Spleen (tissue), 11 donors: ENCODE measurements around the gene N4BP3. TPM values are rescaled to one million over a fixed set of nuclear protein-coding genes. Genes with fewer than 3 reads are reported as not detected.
A peak's percentile ranks its signal among the peaks of the same experiment; 100 is the strongest.

Experiments used
- DNase-seq: peaks from one replicate; pipeline ENCODE4 v3.0.0-alpha.2; 2020
- H3K27ac ChIP-seq, 8 donors: fragments of 200-600 bp; sonication (generic) in 7 of 8; 1 replicate in 4 of 8; 2 replicates in 4 of 8; pipeline versions ENCODE4 v1.5.0 to v1.8.0; 2016 to 2021; ENCODE audit warnings: inconsistent platforms in 4 of 8, mild to moderate bottlenecking in 4 of 8, moderate library complexity in 1 of 8
- H3K27me3 ChIP-seq, 7 donors: fragments of 200-600 bp; sonication (generic) in 6 of 7; replicated peaks in 1 of 7; 1 replicate in 4 of 7; 2 replicates in 3 of 7; pipeline versions ENCODE4 v1.5.0 to v1.8.0; 2016 to 2021; ENCODE audit warnings: inconsistent platforms in 3 of 7, mild to moderate bottlenecking in 1 of 7
- H3K36me3 ChIP-seq, 6 donors: fragments of 200-600 bp; sonication (generic) in 5 of 6; 1 replicate in 4 of 6; 2 replicates in 2 of 6; pipeline versions ENCODE4 v1.5.0 to v1.8.0; 2016 to 2021; ENCODE audit warnings: inconsistent platforms in 2 of 6
- H3K4me1 ChIP-seq, 6 donors: fragments of 200-600 bp; sonication (generic) in 5 of 6; 1 replicate in 3 of 6; 2 replicates in 3 of 6; pipeline versions ENCODE4 v1.5.0 to v1.8.0; 2016 to 2021; ENCODE audit warnings: inconsistent platforms in 3 of 6
- H3K4me3 ChIP-seq, 8 donors: fragments of 200-600 bp; sonication (generic) in 7 of 8; 1 replicate in 4 of 8; 2 replicates in 4 of 8; pipeline versions ENCODE4 v1.5.0 to v1.8.0; 2016 to 2021; ENCODE audit warnings: inconsistent platforms in 4 of 8, mild to moderate bottlenecking in 4 of 8, moderate library complexity in 2 of 8
- H3K9me3 ChIP-seq, 8 donors: fragments of 200-600 bp; sonication (generic) in 7 of 8; 1 replicate in 4 of 8; 2 replicates in 4 of 8; pipeline versions ENCODE4 v1.5.0 to v1.8.0; 2016 to 2021; ENCODE audit warnings: inconsistent platforms in 4 of 8
- CTCF ChIP-seq, 11 experiments: fragments of 200-600 bp in 7 of 11; fragments of 450-650 bp in 4 of 11; sonication (generic) in 4 of 11; IDR thresholded peaks in 8 of 11; conservative IDR thresholded peaks in 3 of 11; 1 replicate in 7 of 11; 2 replicates in 4 of 11; pipeline versions ENCODE4 v1.4.0 to v1.8.0; 2016 to 2021; ENCODE audit warnings: antibody characterized with exemption in 11 of 11, inconsistent platforms in 4 of 11, mild to moderate bottlenecking in 1 of 11
- POLR2A ChIP-seq, 3 donors: fragments of 450-650 bp; IDR thresholded peaks; one replicate each; pipeline ENCODE4 v1.5.1; 2017; ENCODE audit warnings: antibody characterized with exemption in 3 of 3, mild to moderate bottlenecking in 1 of 3
- POLR2AphosphoS5 ChIP-seq, 3 donors: sonication (generic); formaldehyde crosslinking; IDR thresholded peaks; one replicate each; pipeline ENCODE4 v1.5.1; 2017; ENCODE audit warnings: antibody characterized with exemption in 3 of 3
- WGBS, 5 donors: extraction: QIAGEN DNeasy Blood & Tissue Kit in 3 of 5; methylation state at CpG; one replicate each; pipeline versions ENCODE4 v1.1.5 to v1.1.7; 2013 to 2018; 5-methylcytosine and 5-hydroxymethylcytosine counted together
- intact Hi-C: fragments of 100-400 bp; cut with DNase I; formaldehyde crosslinking; loops from one replicate; pipeline ENCODE4 v1.15.0; 2023; ENCODE audit warnings: low total_unique reads
- polyA plus RNA-seq, 3 donors: library from polyadenylated mRNA; stranded (reverse); fragments of 200-250 nt; gene quantifications; one replicate each; pipeline ENCODE4 v1.2.1, GENCODE V29; 2013
- total RNA-seq, 7 donors: library from RNA; depleted of rRNA in 3 of 7; stranded (reverse); fragments of >200 nt in 3 of 7; fragmentation: NEBNext Ultra II Directional in 4 of 7; extraction: Animal tissue kit (Norgen Biotek cat#: 25700) in 4 of 7; gene quantifications; one replicate each; pipeline versions ENCODE4 v1.1.0 to v1.2.1, GENCODE V29; 2016 to 2021
- donor health status: healthy with polysubstance abuse.
- donor health status: DM: no; HTN: no; CAD: no; lungs with moderate emphysema.
- donor health status: DM: no; HTN: no; CAD: no.
- donor health status: Bipolar disorder and iron deficiency.
- donor health status: healthy.
- donor health status: DM: no; HTN: no; CAD: no.
- donor health status: DM: yes; HTN: yes; CAD: no.

Gene N4BP3
- total and polyA plus RNA-seq, 10 donors = 1.2 to 6.6 (median 3.5) TPM

- Histone ChIP-seq H3K9me3 (no peaks in the 10 kb centered on the region), H3K36me3 (peaks cover 0 to 29% (median 24%) of the 10 kb centered on the region in 6 donors), H3K4me3 (peak within 1 kb of the TSS; percentile 62 to 97 (median 91)), H3K27ac (peak within 1 kb of the TSS in 7 of 8 donors; percentile 29 to 87 (median 75)), H3K27me3 (no peaks in the 10 kb centered on the region), H3K4me1 (peaks cover 9 to 52% (median 26%) of the 10 kb centered on the region in 6 donors)
- intact Hi-C loops = no loop called here
- WGBS, 5 donors = 2 to 3% (median 2%) methylated on average over 53 to 68 of the region's 68 CpGs
- TF ChIP-seq CTCF (IDR thresholded peaks at IDR 0.05 in 8 of 11, conservative IDR thresholded peaks at IDR 0.05 in 3 of 11) = peak in 1 of 11 experiments; percentile 28
- peak; percentile 92 to 96 (median 93) for TF ChIP-seq POLR2AphosphoS5 (IDR thresholded peaks at IDR 0.05)
- no peak for TF ChIP-seq POLR2A (IDR thresholded peaks at IDR 0.05)
- DNase-seq = peak; percentile 99
Observed at GRCh38 chr5:178153530-178154340, 40.4 kb downstream of the N4BP3 start, which contains the start of gene NHP2. Gene NHP2, minus strand, starts transcription at chr5:178153885. Its CDS starts 68 bp downstream, at chr5:178153817.

- Histone ChIP-seq H3K36me3 (peaks cover 0 to 16% (median 10%) of the 10 kb centered on the region in 6 donors), H3K9me3 (no peaks in the 10 kb centered on the region), H3K27me3 (no peaks in the 10 kb centered on the region), H3K27ac (no peak overlapping the region), H3K4me3 (no peak overlapping the region), H3K4me1 (peaks cover 9 to 43% (median 26%) of the 10 kb centered on the region in 6 donors)
- 71 to 83% (median 77%) methylated on average over 8 of the region's 8 CpGs for WGBS, 5 donors
- intact Hi-C loops = no loop called here
- DNase-seq = no peak
- no peak for TF ChIP-seq CTCF (IDR thresholded peaks at IDR 0.05 in 8 of 11, conservative IDR thresholded peaks at IDR 0.05 in 3 of 11)
- TF ChIP-seq POLR2AphosphoS5 (IDR thresholded peaks at IDR 0.05) = no peak
- no peak for TF ChIP-seq POLR2A (IDR thresholded peaks at IDR 0.05)
Observed at GRCh38 chr5:178155065-178155464, 41.7 kb downstream of the N4BP3 start.

- no peaks in the 10 kb centered on the region for H3K36me3 ChIP-seq
- DNase-seq = no peak
- no peak overlapping the region for H3K4me3 ChIP-seq
- H3K9me3 ChIP-seq = no peaks in the 10 kb centered on the region
- intact Hi-C loops = loop anchor here (5.0 kb wide), 1 partner anchor 83 kb away; no protein-coding TSS in a partner anchor
- TF ChIP-seq CTCF (IDR thresholded peaks at IDR 0.05 in 8 of 11, conservative IDR thresholded peaks at IDR 0.05 in 3 of 11) (no peak), POLR2AphosphoS5 (IDR thresholded peaks at IDR 0.05) (no peak), POLR2A (IDR thresholded peaks at IDR 0.05) (no peak)
- H3K4me1 ChIP-seq = peaks cover 0 to 12% (median 9%) of the 10 kb centered on the region in 6 donors
- 68 to 86% (median 80%) methylated on average over 5 of the region's 5 CpGs for WGBS, 5 donors
- no peak overlapping the region for H3K27ac ChIP-seq
- peaks cover 0 to 30% (median 6%) of the 10 kb centered on the region in 7 donors for H3K27me3 ChIP-seq
Observed at GRCh38 chr5:178160176-178160575, 46.8 kb downstream of the N4BP3 start.

- Histone ChIP-seq H3K9me3 (no peaks in the 10 kb centered on the region), H3K27ac (no peak overlapping the region), H3K4me1 (peaks cover 0 to 12% (median 9%) of the 10 kb centered on the region in 6 donors), H3K4me3 (no peak overlapping the region), H3K27me3 (peaks cover 0 to 39% (median 6%) of the 10 kb centered on the region in 7 donors), H3K36me3 (no peaks in the 10 kb centered on the region)
- 77 to 91% (median 86%) methylated on average over 9 of the region's 9 CpGs for WGBS, 5 donors
- intact Hi-C loops = loop anchor here (5.0 kb wide), 1 partner anchor 85 kb away; no protein-coding TSS in a partner anchor
- TF ChIP-seq POLR2A (IDR thresholded peaks at IDR 0.05) = no peak
- no peak for TF ChIP-seq POLR2AphosphoS5 (IDR thresholded peaks at IDR 0.05)
- TF ChIP-seq CTCF (IDR thresholded peaks at IDR 0.05 in 8 of 11, conservative IDR thresholded peaks at IDR 0.05 in 3 of 11) = no peak
- peak; percentile 28 for DNase-seq
Observed at GRCh38 chr5:178162481-178162880, 49.1 kb downstream of the N4BP3 start.
